NCI-H2081 (cell line): ENCODE data around the gene SLC25A41.

Experiments
- DNase-seq, 2 experiments: peaks; one replicate each; lab custom pipeline; 2025; lab: John Stamatoyannopoulos, UW

Gene SLC25A41

GRCh38 chr19:6460099-6460884, 26.7 kb upstream of the SLC25A41 start:
- peak; percentile 94 to 98 for DNase-seq

GRCh38 chr19:6459262-6460098, 25.9 kb upstream of the SLC25A41 start, which contains the start of gene SLC25A23:
Gene SLC25A23, minus strand, starts transcription at chr19:6459792. Its CDS starts 164 bp downstream, at chr19:6459628.
- peak; percentile 60 to 69 for DNase-seq

GRCh38 chr19:6458695-6459261, 25.2 kb upstream of the SLC25A41 start:
- DNase-seq = no peak

GRCh38 chr19:6457958-6458694, 24.6 kb upstream of the SLC25A41 start:
- no peak for DNase-seq

GRCh38 chr19:6455924-6456323, 22.4 kb upstream of the SLC25A41 start:
- no peak for DNase-seq

GRCh38 chr19:6453951-6454565, 20.5 kb upstream of the SLC25A41 start:
- no peak for DNase-seq

- DNase-seq = no peak
Observed at GRCh38 chr19:6452899-6453298, 19.3 kb upstream of the SLC25A41 start.

GRCh38 chr19:6452223-6452614, 18.7 kb upstream of the SLC25A41 start:
- no peak for DNase-seq

- no peak for DNase-seq
Observed at GRCh38 chr19:6451583-6452222, 18.1 kb upstream of the SLC25A41 start.

GRCh38 chr19:6450166-6450565, 16.6 kb upstream of the SLC25A41 start:
- DNase-seq = no peak

- no peak for DNase-seq
Observed at GRCh38 chr19:6448045-6448444, 14.5 kb upstream of the SLC25A41 start.

- DNase-seq = no peak
Observed at GRCh38 chr19:6446452-6446851, 12.9 kb upstream of the SLC25A41 start.

GRCh38 chr19:6443986-6444385, 10.4 kb upstream of the SLC25A41 start:
- no peak for DNase-seq

GRCh38 chr19:6442087-6442688, 8.6 kb upstream of the SLC25A41 start:
- DNase-seq = no peak

- no peak for DNase-seq
Observed at GRCh38 chr19:6440905-6441304, 7.3 kb upstream of the SLC25A41 start.

GRCh38 chr19:6439743-6440142, 6.2 kb upstream of the SLC25A41 start:
- no peak for DNase-seq

- no peak for DNase-seq
Observed at GRCh38 chr19:6433165-6433564, 398 bp downstream of the SLC25A41 start.

- no peak for DNase-seq
Observed at GRCh38 chr19:6431891-6432290, 1.7 kb downstream of the SLC25A41 start.

- DNase-seq = no peak
Observed at GRCh38 chr19:6429419-6430221, 3.9 kb downstream of the SLC25A41 start.
